ENCODE data around the gene RAB33A.

The RAB33A gene

DNA sequence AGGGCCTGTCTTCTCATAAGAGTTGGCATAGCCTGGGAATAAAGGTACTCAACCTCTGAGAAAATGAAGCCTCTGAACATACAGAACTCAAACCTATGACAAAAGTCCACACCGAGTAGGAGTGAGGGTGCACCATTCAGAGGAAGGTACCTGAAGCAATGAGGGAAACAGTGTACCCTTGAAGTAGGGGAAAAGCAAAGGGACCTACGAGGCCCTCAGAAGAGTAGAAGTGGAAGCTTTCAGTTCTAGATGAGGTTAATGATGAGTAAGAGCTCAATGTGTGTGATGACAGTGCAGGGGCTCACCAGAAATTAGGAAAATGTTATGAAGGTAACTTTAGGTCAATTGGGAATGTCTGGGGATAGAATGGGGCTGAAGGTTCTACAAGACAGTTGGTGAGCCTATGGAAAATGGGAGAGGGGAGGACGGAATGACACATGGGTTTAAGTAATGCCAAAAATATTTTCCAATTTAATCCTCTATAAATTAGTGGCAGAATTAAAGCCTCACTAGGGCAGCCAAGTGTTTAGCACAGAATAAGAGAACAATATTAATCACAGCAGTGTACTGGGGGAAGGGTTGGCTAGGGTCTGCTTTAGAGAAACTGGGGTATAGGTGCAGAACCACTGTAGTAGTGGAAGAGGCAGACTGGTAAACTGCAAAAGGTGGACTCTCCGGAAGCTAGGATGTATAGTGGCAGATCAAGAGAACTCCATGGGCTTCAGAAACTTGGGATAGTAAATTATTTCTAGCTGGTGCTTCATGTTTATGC is 39.8 kb downstream of the RAB33A start:
- TF ChIP-seq, protein P1, sequence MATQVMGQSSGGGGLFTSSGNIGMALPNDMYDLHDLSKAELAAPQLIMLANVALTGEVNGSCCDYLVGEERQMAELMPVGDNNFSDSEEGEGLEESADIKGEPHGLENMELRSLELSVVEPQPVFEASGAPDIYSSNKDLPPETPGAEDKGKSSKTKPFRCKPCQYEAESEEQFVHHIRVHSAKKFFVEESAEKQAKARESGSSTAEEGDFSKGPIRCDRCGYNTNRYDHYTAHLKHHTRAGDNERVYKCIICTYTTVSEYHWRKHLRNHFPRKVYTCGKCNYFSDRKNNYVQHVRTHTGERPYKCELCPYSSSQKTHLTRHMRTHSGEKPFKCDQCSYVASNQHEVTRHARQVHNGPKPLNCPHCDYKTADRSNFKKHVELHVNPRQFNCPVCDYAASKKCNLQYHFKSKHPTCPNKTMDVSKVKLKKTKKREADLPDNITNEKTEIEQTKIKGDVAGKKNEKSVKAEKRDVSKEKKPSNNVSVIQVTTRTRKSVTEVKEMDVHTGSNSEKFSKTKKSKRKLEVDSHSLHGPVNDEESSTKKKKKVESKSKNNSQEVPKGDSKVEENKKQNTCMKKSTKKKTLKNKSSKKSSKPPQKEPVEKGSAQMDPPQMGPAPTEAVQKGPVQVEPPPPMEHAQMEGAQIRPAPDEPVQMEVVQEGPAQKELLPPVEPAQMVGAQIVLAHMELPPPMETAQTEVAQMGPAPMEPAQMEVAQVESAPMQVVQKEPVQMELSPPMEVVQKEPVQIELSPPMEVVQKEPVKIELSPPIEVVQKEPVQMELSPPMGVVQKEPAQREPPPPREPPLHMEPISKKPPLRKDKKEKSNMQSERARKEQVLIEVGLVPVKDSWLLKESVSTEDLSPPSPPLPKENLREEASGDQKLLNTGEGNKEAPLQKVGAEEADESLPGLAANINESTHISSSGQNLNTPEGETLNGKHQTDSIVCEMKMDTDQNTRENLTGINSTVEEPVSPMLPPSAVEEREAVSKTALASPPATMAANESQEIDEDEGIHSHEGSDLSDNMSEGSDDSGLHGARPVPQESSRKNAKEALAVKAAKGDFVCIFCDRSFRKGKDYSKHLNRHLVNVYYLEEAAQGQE (IDR thresholded peaks at IDR 0.05; ENCODE audit: insufficient read depth in 1 of 2, low read depth in 2 of 2, low read length in 2 of 2) = no peak
- TF ChIP-seq SIN3A (IDR thresholded peaks at IDR 0.05; ENCODE audit: borderline replicate concordance, insufficient read depth, low read length) (no peak), TAF1 (IDR thresholded peaks at IDR 0.05; ENCODE audit: borderline replicate concordance, insufficient read depth, low read length) (no peak), POLR2AphosphoS5 (IDR thresholded peaks at IDR 0.05; ENCODE audit: low read depth, low read length) (no peak), FOXP2 (optimal IDR thresholded peaks at IDR 0.05; ENCODE audit: borderline replicate concordance, extremely low read depth, extremely low read length, insufficient read depth) (no peak)

DNA sequence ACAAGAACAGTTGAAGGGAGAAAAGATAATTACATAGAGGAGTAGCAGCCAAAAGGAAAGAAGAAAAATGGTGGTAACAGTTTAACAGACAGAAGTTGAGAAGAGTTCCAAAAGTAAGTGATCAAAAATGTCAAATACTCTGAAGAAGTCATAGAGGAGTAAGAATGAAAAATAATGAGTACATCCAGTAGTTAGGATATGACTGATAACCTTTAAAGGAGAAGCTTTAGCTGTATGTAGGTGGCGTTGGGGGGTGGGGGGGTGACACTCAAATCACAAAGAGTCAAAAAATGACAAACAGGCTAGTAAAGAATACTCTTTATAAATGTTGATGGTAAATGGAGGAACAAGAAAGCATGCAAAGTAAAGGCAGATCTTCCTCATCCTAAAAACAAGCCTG is 40.6 kb downstream of the RAB33A start:
- TF ChIP-seq FOXP2 (optimal IDR thresholded peaks at IDR 0.05; ENCODE audit: borderline replicate concordance, extremely low read depth, extremely low read length, insufficient read depth) (no peak), SIN3A (IDR thresholded peaks at IDR 0.05; ENCODE audit: borderline replicate concordance, insufficient read depth, low read length) (no peak), TAF1 (IDR thresholded peaks at IDR 0.05; ENCODE audit: borderline replicate concordance, insufficient read depth, low read length) (no peak), POLR2AphosphoS5 (IDR thresholded peaks at IDR 0.05; ENCODE audit: low read depth, low read length) (no peak)
- TF ChIP-seq, protein P1 (IDR thresholded peaks at IDR 0.05; ENCODE audit: insufficient read depth in 1 of 2, low read depth in 2 of 2, low read length in 2 of 2) = no peak

DNA sequence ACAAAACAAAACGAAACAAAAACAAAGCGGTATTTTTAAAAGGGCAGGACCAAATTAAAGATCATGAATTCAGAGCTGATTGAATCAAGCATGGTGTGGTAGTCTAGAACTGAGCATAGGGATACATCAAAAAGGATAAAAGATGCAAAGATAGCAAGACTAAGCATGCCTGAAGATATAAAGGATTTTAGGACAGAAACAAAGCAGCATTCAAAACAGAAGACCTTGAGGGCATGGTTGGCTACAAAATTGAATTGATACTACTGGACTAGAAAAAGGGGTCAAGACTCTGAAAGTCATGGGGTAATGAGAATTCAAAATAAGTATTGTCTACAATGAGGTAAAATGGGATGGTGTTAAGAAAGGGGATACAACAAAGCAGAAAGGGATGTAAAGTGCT is 41.6 kb downstream of the RAB33A start:
- TF ChIP-seq TAF1 (IDR thresholded peaks at IDR 0.05; ENCODE audit: borderline replicate concordance, insufficient read depth, low read length) = no peak
- TF ChIP-seq FOXP2 (optimal IDR thresholded peaks at IDR 0.05; ENCODE audit: borderline replicate concordance, extremely low read depth, extremely low read length, insufficient read depth) = no peak
- no peak for TF ChIP-seq POLR2AphosphoS5 (IDR thresholded peaks at IDR 0.05; ENCODE audit: low read depth, low read length)
- TF ChIP-seq, protein P1 (IDR thresholded peaks at IDR 0.05; ENCODE audit: insufficient read depth in 1 of 2, low read depth in 2 of 2, low read length in 2 of 2) = no peak
- no peak for TF ChIP-seq SIN3A (IDR thresholded peaks at IDR 0.05; ENCODE audit: borderline replicate concordance, insufficient read depth, low read length)

DNA sequence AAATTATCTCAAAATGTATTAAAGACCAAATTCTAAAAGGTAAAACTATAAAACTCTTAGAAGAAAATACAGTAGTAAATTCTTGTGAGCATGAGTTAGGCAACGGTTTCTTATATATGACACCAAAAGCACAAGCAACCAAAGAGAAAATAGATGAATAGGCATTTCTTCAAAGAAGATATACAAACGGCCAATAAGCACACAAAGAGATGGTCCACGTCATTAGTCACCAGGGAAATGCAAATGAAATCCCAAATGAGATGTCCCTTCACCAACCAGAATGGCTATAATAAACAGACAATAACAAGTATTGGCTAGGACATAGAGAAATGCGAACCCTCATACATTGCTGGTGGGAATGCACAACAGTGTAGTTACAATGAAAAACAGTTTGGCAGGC is 44.6 kb downstream of the RAB33A start:
- TF ChIP-seq SIN3A (IDR thresholded peaks at IDR 0.05; ENCODE audit: borderline replicate concordance, insufficient read depth, low read length) (no peak), TAF1 (IDR thresholded peaks at IDR 0.05; ENCODE audit: borderline replicate concordance, insufficient read depth, low read length) (no peak), POLR2AphosphoS5 (IDR thresholded peaks at IDR 0.05; ENCODE audit: low read depth, low read length) (no peak), FOXP2 (optimal IDR thresholded peaks at IDR 0.05; ENCODE audit: borderline replicate concordance, extremely low read depth, extremely low read length, insufficient read depth) (no peak)
- TF ChIP-seq, protein P1 (IDR thresholded peaks at IDR 0.05; ENCODE audit: insufficient read depth in 1 of 2, low read depth in 2 of 2, low read length in 2 of 2) = no peak
